H9 (cell line): ENCODE data around the gene PATL2. TPM values are rescaled to one million over a fixed set of nuclear protein-coding genes. Genes with fewer than 3 reads are reported as not detected.

Source experiments
- DNase-seq: peaks from one replicate; pipeline ENCODE4 v3.0.0-alpha.2; 2017
- H2AFZ ChIP-seq: one replicate; pipeline ENCODE4 v1.6.1; 2013; ENCODE audit warnings: mild to moderate bottlenecking, low read length, control low read depth, moderate library complexity
- H2AK5ac ChIP-seq: 2 replicates; pipeline ENCODE4 v1.6.1; 2013; ENCODE audit warnings: low read length, control low read depth, mixed read lengths; ENCODE audit not compliant: insufficient read length
- H2BK120ac ChIP-seq: one replicate; pipeline ENCODE4 v1.6.1; 2013; ENCODE audit warnings: low read depth, mild to moderate bottlenecking, low read length, control low read depth, inconsistent platforms; ENCODE audit not compliant: poor library complexity, severe bottlenecking
- H2BK12ac ChIP-seq: 2 replicates; pipeline ENCODE4 v1.6.1; 2013; ENCODE audit warnings: low read length, control low read depth, mixed read lengths, low read depth; ENCODE audit not compliant: insufficient read length
- H2BK15ac ChIP-seq: 2 replicates; pipeline ENCODE4 v1.6.1; 2013; ENCODE audit warnings: low read depth, low read length, control low read depth
- H2BK20ac ChIP-seq: one replicate; pipeline ENCODE4 v1.6.1; 2013; ENCODE audit warnings: low read depth, mild to moderate bottlenecking, low read length, control low read depth, inconsistent platforms; ENCODE audit not compliant: poor library complexity, severe bottlenecking
- H2BK5ac ChIP-seq: 2 replicates; pipeline ENCODE4 v1.6.1; 2013; ENCODE audit warnings: low read length, control low read depth, mixed read lengths; ENCODE audit not compliant: insufficient read length
- H3K14ac ChIP-seq: 2 replicates; pipeline ENCODE4 v1.6.1; 2013; ENCODE audit warnings: low read length, control low read depth; ENCODE audit not compliant: insufficient read depth
- H3K18ac ChIP-seq: 2 replicates; pipeline ENCODE4 v1.6.1; 2013; ENCODE audit warnings: low read depth, mild to moderate bottlenecking, mixed read lengths, low read length, control low read depth; ENCODE audit not compliant: insufficient read length
- H3K23ac ChIP-seq: 2 replicates; pipeline ENCODE4 v1.6.1; 2013; ENCODE audit warnings: low read length, control low read depth, mixed read lengths, low read depth; ENCODE audit not compliant: insufficient read length
- H3K23me2 ChIP-seq: 2 replicates; pipeline ENCODE4 v1.6.1; 2013; ENCODE audit warnings: low read depth, mild to moderate bottlenecking, mixed read lengths, low read length, control low read depth; ENCODE audit not compliant: insufficient read length, poor library complexity, severe bottlenecking
- H3K27ac ChIP-seq: 2 replicates; pipeline ENCODE4 v1.5.1; 2013; ENCODE audit warnings: low read length, control low read depth, mixed read lengths, low read depth; ENCODE audit not compliant: insufficient read length
- H3K27me3 ChIP-seq: 2 replicates; pipeline ENCODE4 v1.6.1; 2013; ENCODE audit warnings: low read length, control low read depth, inconsistent platforms; ENCODE audit not compliant: insufficient read depth
- H3K4ac ChIP-seq: 2 replicates; pipeline ENCODE4 v1.6.1; 2013; ENCODE audit warnings: low read depth, mild to moderate bottlenecking, control low read depth, inconsistent platforms, low read length, moderate library complexity
- H3K4me1 ChIP-seq: 2 replicates; pipeline ENCODE4 v1.6.1; 2013; ENCODE audit warnings: low read length, control low read depth, inconsistent platforms; ENCODE audit not compliant: insufficient read depth
- H3K4me2 ChIP-seq: 2 replicates; pipeline ENCODE4 v1.6.1; 2013; ENCODE audit warnings: low read length, control low read depth, mixed read lengths; ENCODE audit not compliant: insufficient read length, insufficient read depth
- H3K56ac ChIP-seq: 2 replicates; pipeline ENCODE4 v1.6.1; 2013; ENCODE audit warnings: low read depth, mild to moderate bottlenecking, mixed read lengths, low read length, control low read depth; ENCODE audit not compliant: insufficient read length
- H3K79me1 ChIP-seq: 2 replicates; pipeline ENCODE4 v1.6.1; 2013; ENCODE audit warnings: low read depth, mild to moderate bottlenecking, moderate library complexity, low read length, control low read depth, inconsistent platforms; ENCODE audit not compliant: insufficient read depth, poor library complexity, severe bottlenecking
- H3K79me2 ChIP-seq: 2 replicates; pipeline ENCODE4 v1.6.1; 2013; ENCODE audit warnings: low read length, control low read depth, inconsistent platforms; ENCODE audit not compliant: insufficient read depth
- H3K9ac ChIP-seq: 2 replicates; pipeline ENCODE4 v1.6.1; 2013; ENCODE audit warnings: low read length, control low read depth, mixed read lengths; ENCODE audit not compliant: insufficient read length; ENCODE audit errors: extremely low read depth
- H3K9me3 ChIP-seq: one replicate; pipeline ENCODE4 v1.6.1; 2013; ENCODE audit warnings: low read depth, low read length, inconsistent platforms; ENCODE audit not compliant: control insufficient read depth
- H3T11ph ChIP-seq: one replicate; pipeline ENCODE4 v1.6.1; 2013; ENCODE audit warnings: mild to moderate bottlenecking, low read length, control low read depth, inconsistent platforms
- H4K20me1 ChIP-seq: one replicate; pipeline ENCODE4 v1.6.1; 2013; ENCODE audit not compliant: control insufficient read depth, insufficient read length, insufficient read depth
- H4K5ac ChIP-seq: 2 replicates; pipeline ENCODE4 v1.6.1; 2013; ENCODE audit warnings: low read depth, mild to moderate bottlenecking, mixed read lengths, low read length, control low read depth; ENCODE audit not compliant: insufficient read length
- H4K8ac ChIP-seq: replicated peaks from 2 replicates; pipeline ENCODE4 v1.6.1; 2013; ENCODE audit warnings: low read length, control low read depth, mixed read lengths, low read depth; ENCODE audit not compliant: insufficient read length
- H4K91ac ChIP-seq: 2 replicates; pipeline ENCODE4 v1.6.1; 2013; ENCODE audit warnings: low read depth, mild to moderate bottlenecking, moderate library complexity, mixed read lengths, low read length, control low read depth; ENCODE audit not compliant: insufficient read length
- H3K27ac Mint-ChIP-seq, 3 experiments: 2 replicates in 2 of 3; 3 replicates in 1 of 3; pipeline ENCODE4 v1.8.0; 2020 to 2021; ENCODE audit warnings: mixed read lengths in 3 of 3, mild to moderate bottlenecking in 1 of 3, moderate library complexity in 1 of 3
- H3K27me3 Mint-ChIP-seq: 2 replicates; pipeline ENCODE4 v1.8.0; 2021; ENCODE audit warnings: low read depth, mild to moderate bottlenecking, moderate library complexity, mixed read lengths
- H3K36me3 Mint-ChIP-seq, 3 experiments: 2 replicates in 2 of 3; 3 replicates in 1 of 3; pipeline ENCODE4 v1.8.0; 2020 to 2021; ENCODE audit warnings: low read depth in 3 of 3, mixed read lengths in 3 of 3; ENCODE audit not compliant: insufficient read depth in 1 of 3
- H3K4me1 Mint-ChIP-seq, 2 experiments: 2 replicates each; pipeline ENCODE4 v1.8.0; 2020; ENCODE audit warnings: mixed read lengths in 2 of 2
- H3K4me3 Mint-ChIP-seq, 2 experiments: 2 replicates in 1 of 2; 3 replicates in 1 of 2; pipeline ENCODE4 v1.8.0; 2020 to 2021; ENCODE audit warnings: mild to moderate bottlenecking in 2 of 2, mixed read lengths in 2 of 2, moderate library complexity in 1 of 2
- H3K9me3 Mint-ChIP-seq, 2 experiments: 2 replicates in 1 of 2; 3 replicates in 1 of 2; pipeline ENCODE4 v1.8.0; 2020; ENCODE audit warnings: mild to moderate bottlenecking in 2 of 2, mixed read lengths in 2 of 2, moderate library complexity in 1 of 2
- CTCF ChIP-seq: fragments of 200-600 bp; sonication (generic); conservative IDR thresholded peaks from 3 replicates; pipeline ENCODE4 v1.8.0; 2021; ENCODE audit warnings: antibody characterized with exemption, mild to moderate bottlenecking
- WGBS: extraction: QIAGEN DNeasy Blood & Tissue Kit; methylation state at CpG from one replicate; pipeline ENCODE4 v1.1.7; 2013; ENCODE audit warnings: missing lambda C conversion rate, low lambda C conversion rate, mixed read lengths; ENCODE audit not compliant: insufficient read length; ENCODE audit errors: extremely low coverage; 5-methylcytosine and 5-hydroxymethylcytosine counted together
- total RNA-seq: library from RNA; stranded (reverse); gene quantifications from 2 replicates; pipeline ENCODE4 v1.2.1, GENCODE V29; 2021

PATL2 gene
- total RNA-seq, 1 experiment from 2014 or later: 0.46 TPM

- peaks cover 9 to 14% of the 10 kb centered on the region in 2 experiments; a peak in 3 of 4 replicates for H3K4me1 Mint-ChIP-seq
- no peaks in the 10 kb centered on the region for H3K9me3 ChIP-seq
- no peaks in the 10 kb centered on the region for H3K4me1 ChIP-seq
- H3K9me3 Mint-ChIP-seq: peaks cover 8 to 10% of the 10 kb centered on the region in 2 experiments; a peak in 4 of 5 replicates
- H2AK5ac ChIP-seq: no peak overlapping the region
- H3K27me3 ChIP-seq: no peaks in the 10 kb centered on the region
- peak; percentile 74 for TF ChIP-seq CTCF
- H4K5ac ChIP-seq: no peak overlapping the region
- no peak overlapping the region for H2BK12ac ChIP-seq
- no peaks in the 10 kb centered on the region for H3K23me2 ChIP-seq
- no peak overlapping the region for H3K14ac ChIP-seq
- no peak overlapping the region for H4K8ac ChIP-seq
- H2BK5ac ChIP-seq: no peak overlapping the region
- H4K91ac ChIP-seq: no peak overlapping the region
- no peak overlapping the region for H3K4me3 Mint-ChIP-seq
- WGBS: no CpG with 5 or more reads among the region's 3 CpGs
- H3T11ph ChIP-seq: no peak overlapping the region
- no peaks in the 10 kb centered on the region for H3K79me2 ChIP-seq
- H3K4ac ChIP-seq: no peak overlapping the region
- H3K4me2 ChIP-seq: no peak overlapping the region
- no peaks in the 10 kb centered on the region for H4K20me1 ChIP-seq
- no peak overlapping the region for H3K56ac ChIP-seq
- 0 out of 2 replicates have a peak, but pooled peaks cover 2% of the 10 kb centered on the region for H3K27me3 Mint-ChIP-seq
- H2BK20ac ChIP-seq: no peak overlapping the region
- H3K27ac ChIP-seq: no peak overlapping the region
- H2BK120ac ChIP-seq: no peak overlapping the region
- H3K27ac Mint-ChIP-seq: no peak overlapping the region
- DNase-seq: no peak
- no peaks in the 10 kb centered on the region for H3K79me1 ChIP-seq
- no peak overlapping the region for H2AFZ ChIP-seq
- no peak overlapping the region for H3K23ac ChIP-seq
- no peaks in the 10 kb centered on the region for H3K36me3 Mint-ChIP-seq
- H3K18ac ChIP-seq: no peak overlapping the region
- H2BK15ac ChIP-seq: no peak overlapping the region
- H3K9ac ChIP-seq: no peak overlapping the region
Observed at GRCh38 chr15:44738340-44738984, 27.3 kb upstream of the PATL2 start.
